M059J (cell line): ENCODE measurements around the gene BMP7. TPM values are rescaled to one million over a fixed set of nuclear protein-coding genes. Genes with fewer than 3 reads are reported as not detected.

ENCODE experiments used
- DNase-seq: peaks from one replicate; pipeline ENCODE4 v3.0.0-alpha.2; 2012; ENCODE audit warnings: low read depth
- total RNA-seq: library from RNA; depleted of rRNA; stranded (reverse); fragments of >200 nt; shearing (Covaris generic); gene quantifications from 2 replicates; pipeline ENCODE4 v1.2.3, GENCODE V29; 2014; rRNA removed

Gene BMP7
- total RNA-seq, 1 experiment from 2014 or later: 0.22 TPM

DNA sequence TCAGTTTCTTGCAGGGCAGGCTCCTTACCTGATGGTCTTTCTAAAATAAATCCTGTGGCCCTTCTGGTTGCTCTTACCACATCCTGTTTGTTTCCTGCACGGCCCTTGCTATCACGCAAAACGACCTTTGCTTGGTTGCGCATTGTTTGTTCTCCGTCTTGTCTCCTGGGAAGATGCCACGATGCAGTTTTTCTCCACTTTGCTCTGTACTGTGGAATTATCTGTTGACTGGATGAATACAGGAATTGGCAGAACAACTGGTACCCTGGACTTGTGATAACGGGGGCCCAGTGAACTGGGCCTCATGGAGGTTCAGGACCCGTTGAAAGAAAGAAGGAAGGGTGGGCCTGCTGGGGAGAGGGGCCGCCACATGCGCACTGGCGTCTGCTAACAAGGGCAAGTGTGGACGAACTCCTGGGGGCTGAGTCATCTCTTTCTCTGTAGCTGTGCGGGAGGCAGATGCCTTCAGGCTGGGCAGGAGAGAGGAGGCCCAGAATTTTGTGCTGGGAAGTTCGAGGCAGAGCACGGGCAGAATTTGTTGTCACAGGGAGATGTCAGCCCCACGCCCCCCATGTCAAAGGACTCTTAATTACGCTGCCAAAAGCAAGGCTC, 139.9 kb downstream of the BMP7 start:
- peak; percentile 42 for DNase-seq

DNA sequence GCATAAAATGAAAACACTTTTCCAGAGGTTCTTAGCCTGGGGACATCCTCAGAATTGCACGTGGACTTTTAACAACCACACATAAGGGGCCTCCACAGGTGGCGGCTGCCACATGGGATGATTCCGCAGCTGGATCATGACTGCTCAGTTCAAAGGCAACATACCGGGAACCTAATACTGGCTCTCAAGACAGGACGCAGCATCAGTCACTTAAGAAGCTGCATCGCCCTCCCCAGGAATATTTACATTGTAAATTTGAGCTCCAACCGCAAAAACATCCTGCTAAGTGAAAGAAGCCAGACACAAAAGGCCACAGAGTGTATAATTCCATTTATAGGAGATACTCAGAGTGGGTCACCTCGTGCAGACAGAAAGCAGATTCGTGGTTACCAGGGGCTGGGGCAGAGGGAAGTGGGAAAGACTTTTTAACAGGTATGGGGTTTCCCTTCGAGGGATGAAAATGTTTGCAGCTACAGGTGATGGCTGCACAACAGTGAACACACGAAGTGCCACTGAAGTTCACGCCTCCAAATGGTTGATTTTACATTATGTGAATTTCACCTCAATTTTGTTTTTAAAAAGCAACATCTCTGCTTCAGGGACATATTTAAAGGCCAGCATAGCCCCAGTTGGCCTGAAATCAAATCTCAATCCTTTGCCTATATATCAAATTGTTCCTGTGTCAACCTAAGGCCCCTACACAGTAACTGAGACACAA, 141.5 kb downstream of the BMP7 start:
- peak; percentile 54 for DNase-seq

GRCh38 chr20:57124366-57124765, 142.1 kb downstream of the BMP7 start:
- peak; percentile 37 for DNase-seq

GRCh38 chr20:57123504-57123903, 142.9 kb downstream of the BMP7 start:
- DNase-seq: no peak

GRCh38 chr20:57122536-57123489, 143.6 kb downstream of the BMP7 start:
- DNase-seq: no peak

DNA sequence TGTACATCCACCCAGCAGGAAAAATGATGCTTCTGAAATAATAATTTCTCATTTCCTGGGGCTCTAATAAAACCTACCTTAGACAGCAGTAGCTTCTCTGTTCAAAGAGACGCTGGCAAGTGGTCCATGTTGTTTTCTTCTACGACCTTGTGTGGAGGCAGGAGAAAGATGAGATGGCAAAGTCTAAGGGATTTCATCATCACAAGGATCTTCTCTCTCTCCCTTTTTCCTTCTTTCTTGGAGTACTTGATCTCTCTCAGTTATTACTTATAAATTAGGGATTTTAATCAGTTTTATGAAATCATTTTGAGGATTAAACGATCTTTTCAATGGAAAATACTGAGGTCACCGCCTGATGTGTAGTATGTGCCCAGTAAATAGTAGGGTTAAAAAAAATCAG, 147.5 kb downstream of the BMP7 start:
- DNase-seq: no peak

Other genes with a start within 250 kb of the BMP7 start
- not detected in 2 replicates for gene SPO11, start 63.2 kb upstream of the BMP7 start, total RNA-seq
- gene RAE1, start 84.6 kb upstream of the BMP7 start, total RNA-seq: 69.8 and 94.2 TPM in 2 replicates
- 14.0 and 16.1 TPM in 2 replicates for gene RBM38, start 124.8 kb upstream of the BMP7 start, total RNA-seq